ENCODE results near the gene COX4I2. TPM values are rescaled to one million over a fixed set of nuclear protein-coding genes. Genes with fewer than 3 reads are reported as not detected.

COX4I2 gene
- total RNA-seq, 4 donors from 2014 or later = 0.83 to 3.1 (median 2.6) TPM; not detected in 1

GRCh38 chr20:31663524-31663837 is 25.8 kb downstream of the COX4I2 start:
- DNase-seq = no peak
- H3K4me1 ChIP-seq = peaks cover 30 to 71% (median 50%) of the 10 kb centered on the region in 3 donors
- no peak for TF ChIP-seq POLR2A (IDR thresholded peaks at IDR 0.05)
- no peak for TF ChIP-seq CTCF (IDR thresholded peaks at IDR 0.05)
- H3K4me3 ChIP-seq = no peak overlapping the region
- H3K9me3 ChIP-seq = no peaks in the 10 kb centered on the region
- 85 to 89% methylated on average over 2 of the region's 2 CpGs for WGBS, 2 donors
- no peaks in the 10 kb centered on the region for H3K27me3 ChIP-seq
- intact Hi-C loops (cut with DNase I) = loop anchor here (2.0 to 5.0 kb wide), 2 partner anchors 35 to 59 kb away; partner anchors contain the start of gene BCL2L1
- H3K36me3 ChIP-seq = peaks cover 0 to 46% (median 13%) of the 10 kb centered on the region in 3 donors
- H3K27ac ChIP-seq = peak overlapping the region in 3 of 4 donors; percentile 67 to 83 (median 82)

GRCh38 chr20:31663838-31664695 is 26.4 kb downstream of the COX4I2 start:
- Histone ChIP-seq H3K4me1 (peaks cover 30 to 77% (median 54%) of the 10 kb centered on the region in 3 donors), H3K36me3 (peaks cover 0 to 50% (median 13%) of the 10 kb centered on the region in 3 donors), H3K27ac (peak overlapping the region; percentile 20 to 83 (median 74)), H3K27me3 (no peaks in the 10 kb centered on the region), H3K4me3 (no peak overlapping the region), H3K9me3 (no peaks in the 10 kb centered on the region)
- 40 to 68% methylated on average over 5 to 11 of the region's 11 CpGs for WGBS, 2 donors
- no peak for DNase-seq
- intact Hi-C loops (cut with DNase I) = loop anchor here (2.0 to 5.0 kb wide), 2 partner anchors 35 to 58 kb away; partner anchors contain the start of gene BCL2L1
- TF ChIP-seq POLR2A (IDR thresholded peaks at IDR 0.05) = no peak
- TF ChIP-seq CTCF (IDR thresholded peaks at IDR 0.05) = no peak

DNA sequence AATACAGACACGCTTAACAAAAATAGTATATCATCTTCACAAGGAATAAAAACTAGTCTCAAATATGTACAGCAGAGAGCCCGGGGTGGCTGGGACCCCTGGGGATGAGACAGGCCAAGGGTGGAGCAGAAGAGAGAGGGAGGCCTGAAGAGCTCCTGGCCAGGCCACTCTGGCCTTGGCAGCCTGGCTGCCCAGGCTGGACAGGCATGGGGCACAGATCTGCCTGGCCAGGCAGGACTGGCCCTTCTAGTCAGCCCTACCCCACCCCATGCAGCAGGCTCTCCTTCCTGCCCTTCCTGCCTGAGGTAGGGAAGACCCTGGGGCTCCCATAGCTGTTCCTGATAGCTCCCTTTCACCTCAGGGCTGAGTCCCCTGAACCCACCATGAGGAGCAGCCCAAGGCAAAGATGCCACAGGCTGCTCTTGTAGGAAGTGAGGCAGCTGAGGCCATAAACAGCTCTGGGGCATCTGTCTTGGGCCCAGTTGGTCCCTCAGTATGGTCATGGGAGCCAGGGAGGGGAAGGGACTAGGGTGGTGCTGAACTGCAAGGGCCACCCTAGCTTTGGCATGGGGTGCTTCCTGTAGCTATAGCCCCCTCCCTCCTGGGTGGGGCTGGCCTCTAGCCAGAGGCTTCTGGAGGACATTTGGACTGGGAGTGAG is 27.1 kb downstream of the COX4I2 start:
- intact Hi-C loops (cut with DNase I) = loop anchor here (5.0 kb wide), 1 partner anchor 57 kb away; the partner anchor contains the start of gene BCL2L1
- DNase-seq = no peak
- 66% methylated on average over 2 of the region's 2 CpGs; no CpG with 5 or more reads in 1 of the 2 donors for WGBS, 2 donors

DNA sequence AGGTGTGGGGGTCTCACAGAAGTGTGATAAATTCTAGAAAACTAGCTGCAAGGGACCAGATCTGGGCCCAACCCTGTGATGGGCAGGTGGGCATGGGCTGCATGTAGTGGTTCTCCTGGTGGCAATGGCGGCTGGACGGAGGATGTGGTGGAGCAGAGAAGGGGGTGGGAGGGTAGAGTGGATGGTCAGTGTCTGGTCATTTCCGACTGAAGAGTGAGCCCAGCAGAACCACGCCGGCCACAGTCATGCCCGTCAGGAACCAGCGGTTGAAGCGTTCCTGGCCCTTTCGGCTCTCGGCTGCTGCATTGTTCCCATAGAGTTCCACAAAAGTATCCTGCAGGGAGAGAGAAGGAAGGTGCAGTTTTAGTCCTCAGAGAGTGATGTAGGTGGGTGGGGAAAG is 28.0 kb downstream of the COX4I2 start:
- Histone ChIP-seq H3K27me3 (no peaks in the 10 kb centered on the region), H3K27ac (peak overlapping the region in 3 of 4 donors; percentile 67 to 83 (median 82)), H3K4me3 (no peak overlapping the region), H3K9me3 (no peaks in the 10 kb centered on the region), H3K36me3 (peaks cover 0 to 65% (median 13%) of the 10 kb centered on the region in 3 donors), H3K4me1 (peaks cover 38 to 94% (median 69%) of the 10 kb centered on the region in 3 donors)
- 97% methylated on average over 9 to 10 of the region's 10 CpGs for WGBS, 2 donors
- TF ChIP-seq POLR2A (IDR thresholded peaks at IDR 0.05) (no peak), CTCF (IDR thresholded peaks at IDR 0.05) (no peak)
- no peak for DNase-seq
- intact Hi-C loops (cut with DNase I) = no loop called here

More for the DNA sequence above, 27.1 kb downstream of the COX4I2 start:
- Histone ChIP-seq H3K4me3 (no peak overlapping the region), H3K4me1 (peaks cover 32 to 85% (median 62%) of the 10 kb centered on the region in 3 donors), H3K36me3 (peaks cover 0 to 57% (median 13%) of the 10 kb centered on the region in 3 donors), H3K27me3 (no peaks in the 10 kb centered on the region), H3K9me3 (no peaks in the 10 kb centered on the region), H3K27ac (peak overlapping the region; percentile 28 to 83 (median 74))
- TF ChIP-seq CTCF (IDR thresholded peaks at IDR 0.05) = no peak
- no peak for TF ChIP-seq POLR2A (IDR thresholded peaks at IDR 0.05)
